HG02759 (cell line): Measurements from ENCODE around the gene RASSF5.

ENCODE experiments used
- ATAC-seq: cut with Tn5 transposase; IDR thresholded peaks from one replicate; pipeline ENCODE4 v1.9.1; 2021; ENCODE audit warnings: mild to moderate bottlenecking, moderate library complexity; ENCODE audit not compliant: unreplicated experiment

The RASSF5 gene

GRCh38 chr1:206495493-206496046 is 11.8 kb upstream of the RASSF5 start:
- peak; percentile 4 for ATAC-seq

GRCh38 chr1:206496131-206496793 is 11.1 kb upstream of the RASSF5 start:
- ATAC-seq, result peak; percentile 70

- no peak for ATAC-seq
Measured at GRCh38 chr1:206497363-206497762, 10.0 kb upstream of the RASSF5 start.

GRCh38 chr1:206497774-206498173 is 9.6 kb upstream of the RASSF5 start:
- ATAC-seq, result no peak

- no peak for ATAC-seq
Measured at GRCh38 chr1:206498685-206499084, 8.6 kb upstream of the RASSF5 start.

- ATAC-seq, result no peak
Measured at GRCh38 chr1:206500046-206500445, 7.3 kb upstream of the RASSF5 start.

GRCh38 chr1:206501881-206502280 is 5.5 kb upstream of the RASSF5 start:
- ATAC-seq, result no peak

GRCh38 chr1:206502403-206502802 is 4.9 kb upstream of the RASSF5 start:
- no peak for ATAC-seq

- no peak for ATAC-seq
Measured at GRCh38 chr1:206502812-206503211, 4.5 kb upstream of the RASSF5 start.

- ATAC-seq, result peak; percentile 41
Measured at GRCh38 chr1:206503591-206504362, 3.6 kb upstream of the RASSF5 start.

GRCh38 chr1:206504363-206504713 is 3.0 kb upstream of the RASSF5 start:
- no peak for ATAC-seq

GRCh38 chr1:206505702-206506355 is 1.5 kb upstream of the RASSF5 start:
- ATAC-seq, result no peak

- ATAC-seq, result peak; percentile 27
Measured at GRCh38 chr1:206506405-206507283, 687 bp upstream of the RASSF5 start.

- no peak for ATAC-seq
Measured at GRCh38 chr1:206508130-206508889, 979 bp downstream of the RASSF5 start.

GRCh38 chr1:206508956-206509355 is 1.6 kb downstream of the RASSF5 start:
- no peak for ATAC-seq

- ATAC-seq, result no peak
Measured at GRCh38 chr1:206509612-206510257, 2.4 kb downstream of the RASSF5 start.

GRCh38 chr1:206510371-206510770 is 3.0 kb downstream of the RASSF5 start:
- no peak for ATAC-seq

- no peak for ATAC-seq
Measured at GRCh38 chr1:206511362-206512057, 4.2 kb downstream of the RASSF5 start.
